Hematopoietic multipotent progenitor cell treated with erythropoietin and hydrocortisone succinate and interleukin-3 and kit ligand, for 6 days (in vitro differentiated cells): ENCODE measurements around the gene PRH2.

Experiments used
- DNase-seq: peaks from one replicate; pipeline ENCODE4 v3.0.0-alpha.2; 2015

The PRH2 gene

DNA sequence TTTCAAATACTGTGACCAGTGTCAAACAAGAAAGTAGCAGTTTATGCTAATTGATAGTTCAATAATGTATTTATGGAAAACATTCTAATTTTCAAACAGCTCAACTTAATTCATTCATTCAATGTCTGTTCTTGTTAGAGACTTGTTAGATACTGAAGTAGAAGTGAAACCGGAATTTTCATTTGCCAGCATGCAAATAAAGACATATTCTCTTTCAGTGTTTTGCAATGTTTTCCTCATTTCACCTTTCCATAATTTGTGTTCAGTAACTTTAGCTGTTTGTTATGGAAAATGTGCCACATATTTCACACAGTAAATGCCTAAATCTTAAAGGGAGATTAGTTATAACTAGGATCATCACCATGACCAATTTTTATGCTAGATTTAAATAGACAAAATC lies 36.4 kb downstream of the PRH2 start:
- DNase-seq = no peak

DNA sequence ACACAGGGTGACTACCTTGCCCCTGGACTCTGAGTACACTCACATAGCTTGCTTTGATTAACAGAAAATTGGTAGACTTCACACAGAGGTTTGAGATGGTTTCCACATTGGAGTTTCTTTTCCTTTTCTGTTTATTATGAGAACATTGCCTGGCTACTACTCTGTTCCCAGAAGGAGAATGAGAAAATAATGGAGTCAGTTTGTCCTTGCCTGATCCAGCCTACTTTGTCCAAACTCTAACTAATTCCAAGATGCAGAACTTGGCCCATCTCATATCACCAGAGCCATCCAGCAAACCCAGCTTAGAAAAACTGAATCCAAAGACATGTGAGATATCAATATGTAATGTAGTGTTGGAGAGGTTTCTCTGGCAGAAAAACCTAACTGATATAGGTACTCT lies 37.3 kb downstream of the PRH2 start:
- DNase-seq = no peak

DNA sequence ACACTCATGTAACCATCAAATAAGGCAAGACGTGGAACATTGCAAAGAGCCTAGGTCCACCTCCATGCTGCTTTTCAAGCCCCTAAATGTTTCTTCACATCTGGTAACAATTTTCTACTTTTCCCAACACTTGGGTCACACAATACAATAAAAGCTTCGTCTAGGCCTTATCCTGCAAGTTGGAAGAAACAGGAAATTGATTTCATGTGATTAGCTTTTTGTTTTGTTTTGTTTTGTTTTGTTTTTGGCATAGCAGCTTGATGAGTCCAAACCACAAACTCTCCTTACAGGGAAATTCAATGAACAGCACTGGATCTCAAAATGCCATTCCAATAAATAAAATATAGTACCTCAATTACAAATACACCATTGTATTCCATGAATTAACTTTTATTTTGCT lies 38.4 kb downstream of the PRH2 start:
- DNase-seq = no peak

DNA sequence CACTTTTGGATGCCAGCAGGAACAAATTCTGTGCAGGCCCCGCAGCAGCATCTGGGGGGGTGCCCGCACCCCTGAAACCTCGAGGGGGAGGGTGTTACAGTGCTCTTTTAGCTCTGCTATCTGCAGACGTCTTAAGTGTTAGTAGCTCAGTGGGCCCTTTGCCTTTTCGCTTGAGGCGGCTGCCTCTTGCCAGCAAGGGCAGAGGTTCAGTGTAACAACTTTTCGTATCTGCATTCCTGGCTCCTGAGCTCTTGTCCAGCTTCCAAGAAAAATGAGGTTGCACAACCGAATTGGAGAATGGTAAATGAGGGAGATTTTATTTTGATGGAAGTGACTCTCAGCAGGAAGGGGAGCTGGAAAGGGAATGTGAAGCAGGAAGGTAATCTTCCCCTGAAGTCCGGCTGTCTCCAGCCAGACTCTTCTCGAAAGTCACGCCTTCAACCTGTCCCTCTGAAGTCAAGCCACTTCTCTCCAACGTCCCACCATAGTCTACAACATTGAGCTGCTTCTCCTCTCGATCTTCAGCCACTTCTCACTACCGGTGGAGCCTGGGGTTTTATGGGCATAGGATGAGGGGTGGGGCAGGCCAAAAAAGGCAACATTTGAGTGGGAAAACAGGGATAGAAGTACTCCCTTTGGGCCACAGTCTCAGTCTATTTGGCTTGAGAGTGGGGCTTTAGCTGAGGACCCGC lies 39.9 kb downstream of the PRH2 start:
- no peak for DNase-seq

DNA sequence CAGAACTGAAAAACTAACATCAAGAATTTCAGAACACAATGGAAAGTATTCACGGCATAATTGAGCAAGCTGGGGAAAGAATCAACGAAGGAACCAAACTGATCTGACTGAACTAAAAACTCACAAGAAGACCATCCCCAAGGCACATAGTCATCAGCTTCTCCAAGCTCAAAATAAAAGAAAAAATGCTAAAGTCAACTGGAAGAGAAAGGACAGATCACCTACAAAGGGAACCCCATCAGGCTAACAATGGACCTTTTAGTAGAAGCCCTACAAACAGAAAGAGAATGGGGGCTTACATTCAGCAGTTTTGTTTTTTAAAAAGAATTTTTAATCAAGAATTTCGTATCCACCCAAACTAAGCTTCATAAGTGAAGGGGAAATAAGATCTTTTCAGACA lies 45.9 kb downstream of the PRH2 start:
- no peak for DNase-seq

DNA sequence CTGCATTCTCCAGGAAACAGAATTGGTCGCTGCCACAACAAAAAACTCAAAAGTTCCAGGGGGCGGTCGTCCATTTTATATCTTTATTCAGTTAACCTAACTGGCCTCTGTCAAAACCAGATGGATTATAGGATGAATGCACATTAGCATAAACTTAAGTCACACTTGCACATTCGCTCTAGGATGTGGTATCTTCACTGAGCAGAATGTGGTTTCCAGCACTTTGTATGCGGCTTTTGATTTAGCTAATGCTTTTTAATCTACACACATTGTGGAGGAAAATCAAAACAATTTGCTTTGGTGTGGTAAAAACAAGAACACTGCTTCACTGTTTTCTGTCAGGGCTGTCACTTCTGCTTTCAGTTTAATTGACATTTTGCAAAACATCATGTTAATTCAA lies 53.2 kb downstream of the PRH2 start:
- peak; percentile 5 for DNase-seq
